Activated CD4-positive, alpha-beta T cell treated with anti-CD3 and anti-CD28 coated beads, Interleukin-2, amount 50 U/mL, for 1 hour (primary cell): ENCODE measurements around the gene TNS1.

Source experiments
- DNase-seq: peaks from one replicate; pipeline ENCODE4 v3.0.0-alpha.2; 2020

TNS1 gene

DNA sequence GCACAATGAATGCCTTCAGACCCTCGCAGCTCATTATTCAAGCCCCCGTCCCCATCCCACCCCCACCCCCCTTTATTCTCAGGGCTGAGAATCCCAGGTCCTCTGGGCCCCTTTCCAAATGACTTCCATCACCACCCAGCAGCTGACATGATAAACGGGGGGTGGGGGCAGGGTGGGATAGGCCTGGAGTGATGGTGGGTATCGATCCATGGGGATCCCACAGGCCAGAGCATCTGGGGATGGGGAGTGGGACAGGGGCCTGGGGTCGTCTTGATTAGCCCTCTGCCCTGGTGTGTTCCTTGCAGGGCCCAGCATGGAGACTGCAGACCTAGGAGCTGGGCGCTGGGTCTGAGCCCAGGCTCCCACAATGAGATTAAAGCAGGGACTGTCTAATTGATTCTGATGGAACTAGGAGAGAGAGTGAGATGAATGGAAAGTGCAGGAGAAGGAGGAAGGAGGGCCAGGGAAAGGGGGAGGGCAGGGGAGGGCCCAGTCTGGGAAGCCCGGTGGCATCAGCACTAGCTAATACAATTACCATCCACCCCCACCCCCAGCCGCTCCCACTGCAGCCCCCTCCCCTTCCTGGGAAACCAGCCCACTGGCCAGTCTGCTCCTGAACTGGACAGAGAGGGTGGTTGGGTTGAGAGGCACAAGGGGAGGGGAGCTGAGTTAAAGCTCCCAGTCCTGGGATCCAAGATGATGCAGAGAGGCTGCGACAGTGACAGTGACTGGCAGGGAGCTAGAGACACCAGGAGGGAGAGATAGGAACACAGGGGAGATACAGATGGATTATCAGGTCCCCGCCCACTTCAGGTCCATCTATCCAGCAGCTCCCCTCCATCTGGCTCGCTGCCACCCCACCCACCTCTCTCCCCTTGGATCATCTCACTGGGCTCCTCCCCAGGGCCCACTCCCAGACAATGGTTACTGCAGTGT, 13.1 kb upstream of the TNS1 start:
- DNase-seq, result no peak

- no peak for DNase-seq
Measured at GRCh38 chr2:218014706-218015585, 12.2 kb upstream of the TNS1 start.

DNA sequence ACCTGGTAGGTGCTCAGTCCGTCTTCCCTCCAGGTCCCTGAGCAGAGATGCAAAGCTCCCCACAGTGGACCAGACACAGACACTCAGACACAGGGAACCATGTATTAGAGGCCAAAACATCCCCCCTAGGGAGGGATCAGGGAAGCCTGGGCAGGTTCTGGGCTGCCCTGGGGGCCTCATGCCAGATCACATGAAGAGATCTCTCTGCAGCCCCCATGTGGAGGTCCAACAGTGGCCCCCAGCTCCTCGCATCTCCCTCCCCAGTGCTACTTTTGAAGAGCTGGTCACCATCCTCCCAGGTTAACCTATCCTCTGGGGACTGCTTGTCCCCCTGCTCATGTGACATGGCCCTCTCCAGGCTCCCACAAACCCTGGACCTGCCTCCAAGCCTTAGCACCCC, 10.5 kb upstream of the TNS1 start:
- DNase-seq, result no peak

GRCh38 chr2:218012284-218012683, 9.5 kb upstream of the TNS1 start:
- no peak for DNase-seq

DNA sequence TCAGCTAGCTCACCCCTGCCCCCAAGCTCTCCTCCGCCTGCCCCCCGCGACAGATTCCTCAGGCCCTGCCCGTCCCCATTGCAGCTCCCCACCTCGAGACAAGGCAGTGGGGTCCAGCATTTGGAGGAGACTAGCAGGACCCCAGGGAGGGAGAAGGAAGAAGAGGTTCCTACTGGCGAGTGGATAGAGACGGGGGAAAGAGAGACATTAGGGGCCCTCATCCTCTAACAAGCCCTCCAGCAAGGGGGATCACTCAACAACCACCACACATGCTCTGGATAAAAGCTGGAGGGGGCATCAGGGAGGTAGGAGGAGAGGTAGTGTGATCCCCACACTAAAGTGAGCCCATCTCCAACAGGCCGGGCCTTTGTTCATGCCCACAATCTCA, 8.9 kb upstream of the TNS1 start:
- no peak for DNase-seq

DNA sequence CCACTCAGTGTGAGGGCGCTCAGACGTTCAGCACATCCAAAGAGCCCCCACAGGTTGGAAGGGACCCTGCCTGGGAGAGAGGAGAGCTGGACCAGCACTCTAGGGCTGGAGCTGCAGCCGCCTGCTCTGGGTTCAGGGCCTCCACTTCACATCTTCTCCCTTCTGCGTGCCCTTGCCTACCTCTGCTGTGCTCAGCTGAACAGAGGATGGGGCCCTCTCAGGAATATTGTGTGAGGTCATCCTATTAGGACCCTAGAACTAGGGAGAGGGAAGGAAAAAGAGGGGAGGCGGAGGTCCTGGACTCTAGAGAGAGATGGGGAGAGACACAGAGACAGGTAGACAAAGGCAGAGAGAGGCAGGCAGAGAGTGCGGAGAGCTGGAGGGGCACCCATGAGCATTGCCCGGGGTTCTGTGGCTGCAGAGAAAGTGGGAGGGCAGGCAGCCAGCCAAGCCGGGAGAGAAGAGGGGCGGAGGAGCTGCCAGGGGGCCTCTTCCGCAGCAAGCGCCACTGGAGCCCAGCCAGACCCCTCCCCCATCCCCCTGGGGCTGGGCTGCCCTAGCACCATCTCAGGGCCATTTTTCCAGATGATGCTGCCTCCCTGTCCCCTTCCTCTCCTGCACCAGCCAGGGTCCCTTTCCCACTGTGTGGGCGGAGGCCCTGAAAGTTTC, 8.3 kb upstream of the TNS1 start:
- DNase-seq, result no peak

DNA sequence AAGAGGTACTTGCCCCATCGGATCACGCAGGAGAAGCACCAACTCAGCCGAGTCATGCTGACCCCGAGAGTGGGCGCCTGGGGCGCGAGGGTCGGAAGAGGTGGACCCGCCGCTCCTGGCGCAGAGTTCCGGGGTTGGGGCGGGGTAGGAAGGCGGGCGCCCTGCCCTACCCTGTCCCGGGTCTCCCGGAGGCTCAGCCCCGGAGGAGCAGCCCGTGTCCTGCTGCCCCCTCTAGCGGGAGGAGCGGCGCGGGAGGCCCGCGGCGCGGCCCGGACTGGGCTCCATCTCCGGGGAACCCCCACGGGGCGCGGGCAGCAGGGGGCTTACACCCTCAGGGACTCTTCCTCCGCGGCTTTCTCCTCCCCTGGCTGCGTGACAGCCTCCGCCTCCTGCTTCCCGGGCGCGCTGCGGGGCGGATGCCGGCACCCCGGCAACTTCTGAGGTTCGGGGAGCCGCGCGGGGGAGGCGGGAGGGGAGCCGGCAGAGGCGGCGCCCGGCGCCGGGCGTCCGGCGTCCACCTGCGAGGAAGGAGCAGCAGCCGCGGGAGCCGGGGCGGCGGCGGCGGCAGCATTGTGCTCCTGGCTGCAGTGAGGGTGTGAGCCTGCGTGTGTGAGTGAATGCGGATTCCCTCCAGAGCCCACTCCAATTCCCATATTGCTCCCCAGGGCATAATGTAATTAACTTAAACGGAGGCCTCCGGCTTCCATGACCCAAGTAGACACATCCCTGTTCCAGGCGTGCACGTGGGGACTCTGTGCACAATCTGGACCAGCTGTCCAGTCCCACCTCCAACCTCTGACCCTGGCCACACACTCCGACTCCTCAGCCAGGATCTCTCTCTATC, 7.6 kb upstream of the TNS1 start:
- DNase-seq, result no peak

DNA sequence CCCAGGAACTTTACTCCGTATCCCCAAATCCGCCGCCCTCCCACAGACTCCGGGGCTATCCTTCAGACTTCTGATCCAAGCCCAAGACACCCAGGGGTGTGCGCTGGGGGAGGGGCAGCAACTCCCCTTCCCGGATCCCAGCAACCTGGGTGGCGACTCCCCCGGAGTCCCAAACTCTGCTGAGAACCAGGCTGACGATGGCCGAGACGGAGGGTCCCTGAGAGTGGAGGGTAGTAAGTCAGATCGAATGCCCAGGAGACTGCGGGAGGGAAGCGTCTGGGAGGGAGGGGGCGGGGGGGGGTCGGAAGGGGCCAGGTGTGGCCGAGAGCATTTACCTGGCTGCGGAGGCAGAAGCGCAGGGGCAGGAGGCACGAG, 7.0 kb upstream of the TNS1 start:
- no peak for DNase-seq

- no peak for DNase-seq
Measured at GRCh38 chr2:218009231-218009630, 6.4 kb upstream of the TNS1 start.

DNA sequence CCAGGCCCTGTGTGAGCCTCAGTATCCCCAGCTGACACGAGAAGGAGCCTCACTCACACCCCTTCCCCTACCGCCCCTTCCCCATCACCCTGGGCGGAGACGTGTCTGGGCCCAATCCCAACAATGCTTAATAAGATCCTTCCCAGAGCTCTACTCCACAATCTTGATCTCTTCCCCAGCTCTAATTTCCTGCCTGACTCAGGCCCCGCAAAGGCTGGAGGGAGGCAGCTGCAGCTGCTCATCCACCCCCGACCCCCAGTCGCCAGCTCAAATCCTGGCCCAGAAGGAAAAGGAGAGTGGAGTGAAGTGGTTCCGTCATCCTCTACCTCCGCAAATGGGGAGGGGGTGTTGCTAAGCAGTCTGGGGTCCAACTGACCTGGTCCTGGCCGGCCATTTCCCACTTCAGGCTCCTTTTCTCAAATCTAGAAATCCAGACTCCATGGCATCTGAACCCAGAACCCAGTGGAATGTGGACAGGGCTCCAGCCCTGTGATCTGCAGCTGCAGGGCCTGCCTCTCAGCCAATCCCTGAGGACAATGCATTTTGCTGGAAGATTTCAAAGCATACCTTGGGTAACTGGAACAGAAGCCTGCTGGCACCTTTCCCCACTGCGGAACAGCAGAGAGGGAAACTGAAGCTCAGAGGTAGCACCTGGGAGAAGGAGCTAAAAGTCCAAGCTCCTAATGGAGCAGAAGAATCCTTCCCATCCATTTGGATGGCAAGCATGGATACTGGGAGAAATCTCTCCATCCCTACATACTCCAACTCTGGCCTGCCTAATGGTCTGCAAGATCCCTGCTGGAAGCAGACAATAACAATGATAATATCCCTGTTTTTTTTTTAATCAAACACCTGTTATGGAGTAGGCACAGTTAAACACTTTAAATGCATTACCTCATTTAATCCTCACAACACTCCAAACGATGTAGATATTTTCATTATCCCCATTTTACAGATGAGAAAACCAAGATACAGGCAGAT, 5.6 kb upstream of the TNS1 start:
- no peak for DNase-seq

DNA sequence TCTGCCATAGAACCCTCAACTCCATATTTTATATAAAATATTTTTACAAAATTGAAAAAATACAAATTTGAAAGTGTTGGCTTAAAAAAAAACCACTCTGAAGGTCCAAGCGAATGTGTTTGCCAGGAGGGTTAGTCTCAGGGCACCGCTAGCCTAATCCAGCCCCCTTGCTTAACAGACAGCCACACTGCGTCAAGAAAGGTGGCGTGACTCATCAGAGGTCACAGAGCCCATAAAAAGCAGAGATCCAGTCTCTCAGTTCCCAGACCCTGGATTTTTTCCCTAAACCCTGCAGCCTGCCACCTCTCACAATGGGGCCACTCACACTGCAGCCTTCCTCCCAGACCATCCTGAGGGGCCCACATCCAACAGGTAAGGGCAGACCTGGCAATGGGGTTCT, 3.9 kb upstream of the TNS1 start:
- DNase-seq, result no peak

DNA sequence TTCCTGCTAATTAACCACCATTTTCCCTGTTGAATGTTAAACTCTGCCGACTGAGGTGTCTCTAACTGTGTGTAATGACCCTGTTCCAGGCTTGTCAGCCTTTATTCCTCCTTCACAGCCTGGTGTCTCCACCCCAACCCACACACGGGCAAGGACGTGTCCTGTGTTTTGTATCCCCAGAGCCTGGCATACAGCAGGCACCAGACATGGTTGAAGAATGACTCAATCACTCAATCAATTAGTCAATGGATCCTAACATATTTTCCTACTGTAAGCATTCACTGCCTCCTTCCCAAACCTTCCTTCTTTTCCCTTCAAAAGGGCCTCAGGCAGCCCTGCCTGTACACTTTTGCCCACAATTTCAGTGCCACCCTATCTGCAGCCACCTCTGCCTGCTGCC, 2.7 kb upstream of the TNS1 start:
- no peak for DNase-seq

DNA sequence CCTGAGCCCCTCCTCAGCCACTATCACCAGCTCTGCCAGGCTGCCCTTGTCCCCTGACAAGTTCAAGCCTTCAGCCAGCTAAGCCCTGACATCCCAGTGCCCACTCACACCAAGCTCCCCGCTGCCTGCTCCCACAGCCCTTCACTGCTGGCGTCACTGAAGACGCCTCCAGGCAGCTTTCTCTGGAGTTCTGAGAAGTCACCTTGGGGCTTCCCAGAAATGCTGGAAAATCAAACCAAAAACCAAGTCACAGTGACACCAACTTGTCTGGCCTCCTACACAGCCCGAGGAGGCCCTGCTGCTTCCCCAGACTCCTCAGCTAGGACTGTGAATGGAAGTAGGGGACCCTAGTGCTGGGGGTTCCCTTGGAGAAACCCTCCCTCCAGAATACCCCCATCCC, 2.2 kb upstream of the TNS1 start:
- no peak for DNase-seq

DNA sequence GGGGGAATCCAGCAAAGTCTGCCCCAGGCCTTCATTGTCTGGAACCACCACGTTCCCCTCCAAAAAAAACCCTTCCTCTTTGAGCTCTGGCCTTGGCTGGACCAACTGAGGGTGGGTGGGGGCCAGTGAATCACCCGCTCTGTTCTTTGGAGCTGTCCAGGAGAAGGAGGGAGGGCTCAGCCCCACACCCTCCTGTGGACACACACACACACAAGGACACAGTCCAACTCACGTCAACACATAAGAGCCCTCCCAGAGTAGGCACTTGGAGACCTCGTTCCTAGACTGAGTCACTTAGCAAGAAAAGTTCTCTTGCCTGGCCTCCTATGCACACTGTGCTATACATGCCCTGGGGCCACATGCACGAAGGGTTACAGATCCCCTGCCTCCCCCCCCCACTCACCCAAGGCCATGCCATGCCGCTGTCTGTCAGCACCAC, 1.2 kb upstream of the TNS1 start:
- DNase-seq, result no peak

GRCh38 chr2:218003281-218003944, 618 bp upstream of the TNS1 start:
- DNase-seq, result no peak

DNA sequence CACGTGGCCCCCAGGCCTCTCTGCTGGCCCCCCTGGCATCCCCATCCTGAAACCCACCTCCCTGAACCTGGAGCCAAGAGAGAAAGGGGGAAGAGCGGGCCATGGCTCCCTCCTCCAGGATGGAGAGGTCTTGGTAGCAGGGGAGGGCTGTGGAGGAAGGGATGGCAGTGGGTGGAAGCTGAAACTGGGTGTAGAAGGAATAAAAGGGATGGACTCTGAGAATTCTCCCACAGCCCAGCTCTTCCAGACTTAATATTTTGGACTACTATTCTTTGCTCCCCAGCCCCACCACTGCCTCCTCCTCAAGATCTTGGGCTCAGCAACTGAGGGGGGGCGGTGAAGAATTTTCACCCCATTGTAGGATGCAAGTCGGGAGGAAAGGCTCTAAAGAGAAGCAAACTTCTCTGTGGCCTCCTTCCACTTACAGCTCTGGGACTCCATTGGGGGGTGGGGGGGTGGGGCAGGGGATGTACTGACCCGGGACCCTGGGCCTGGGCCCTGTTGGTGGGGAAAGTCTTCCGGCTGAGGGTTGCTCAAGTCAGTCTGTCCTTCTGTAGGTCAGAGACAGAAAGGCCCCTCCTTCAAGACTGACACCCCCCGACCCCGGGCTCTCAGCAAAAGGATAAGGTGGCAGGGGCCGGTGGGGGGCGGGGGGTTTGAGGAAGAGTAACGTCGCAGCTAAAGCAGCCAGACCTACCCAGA, 501 bp downstream of the TNS1 start:
- no peak for DNase-seq

DNA sequence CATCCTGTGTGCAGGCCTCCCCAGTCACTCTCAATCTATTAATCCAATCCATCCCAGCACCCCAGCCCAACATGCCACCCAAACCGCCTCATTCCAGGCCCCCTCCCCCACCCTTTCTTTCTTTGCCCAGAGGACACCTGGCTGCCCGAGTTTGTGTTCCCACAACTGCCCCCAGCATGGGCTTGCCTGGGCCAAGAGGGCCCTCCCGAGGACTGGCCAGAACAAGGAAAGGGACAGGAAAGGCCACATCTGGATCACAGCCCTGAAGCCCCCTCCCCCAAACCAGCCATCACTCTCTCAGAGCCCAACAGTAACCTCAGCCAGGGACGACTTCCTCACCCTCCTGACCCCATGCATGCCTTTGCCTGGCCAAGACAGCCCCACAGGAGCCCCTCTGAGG, 1.2 kb downstream of the TNS1 start:
- DNase-seq, result no peak

DNA sequence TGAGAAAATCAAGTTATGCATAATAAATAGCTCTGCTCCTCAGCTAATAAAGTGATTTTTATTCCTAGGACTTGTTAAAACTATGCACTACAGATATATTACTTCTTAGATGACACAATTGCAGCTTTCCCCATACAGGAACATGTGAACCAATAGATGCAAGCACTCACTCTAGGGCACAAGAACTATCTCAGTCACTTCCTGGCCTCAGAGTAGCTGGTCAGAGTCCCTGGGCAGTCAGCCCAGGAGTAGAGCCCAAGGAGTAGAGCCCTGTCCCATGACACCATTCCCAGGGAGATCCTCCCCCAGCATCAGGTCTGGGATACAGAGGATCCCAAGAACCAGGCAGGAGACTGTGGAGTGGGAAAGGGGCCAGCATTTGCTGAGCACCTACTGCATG, 2.7 kb downstream of the TNS1 start:
- DNase-seq, result no peak

GRCh38 chr2:217999595-217999959, 3.2 kb downstream of the TNS1 start:
- DNase-seq, result no peak
